Small intestine (tissue), 16 donors: ENCODE data around the gene TMX1. TPM values are rescaled to one million over a fixed set of nuclear protein-coding genes. Genes with fewer than 3 reads are reported as not detected.

Experiments used
- DNase-seq, 2 donors: peaks; one replicate each; pipeline versions ENCODE4 v3.0.0 to v3.0.0-alpha.2; 2013
- FAIRE-seq: peaks from 2 replicates; lab custom pipeline; 2012; peaks lifted over from hg19 to GRCh38; lab: Jason Lieb, UNC
- H3K27ac ChIP-seq, 3 donors: one replicate each; pipeline ENCODE4 v1.5.1; 2013; ENCODE audit warnings: low read length in 2 of 3, mild to moderate bottlenecking in 2 of 3, control low read depth in 1 of 3, inconsistent platforms in 1 of 3, low read depth in 1 of 3, moderate library complexity in 1 of 3
- H3K27me3 ChIP-seq, 3 donors: one replicate each; pipeline ENCODE4 v1.6.1; 2013; ENCODE audit warnings: low read length in 3 of 3, inconsistent platforms in 1 of 3; ENCODE audit not compliant: control insufficient read depth in 3 of 3, insufficient read depth in 3 of 3
- H3K36me3 ChIP-seq, 3 donors: one replicate each; pipeline ENCODE4 v1.6.1; 2013; ENCODE audit warnings: low read length in 3 of 3, inconsistent platforms in 1 of 3, low read depth in 1 of 3, mild to moderate bottlenecking in 1 of 3, moderate library complexity in 1 of 3; ENCODE audit not compliant: control insufficient read depth in 3 of 3, insufficient read depth in 2 of 3
- H3K4me1 ChIP-seq, 3 donors: one replicate each; pipeline ENCODE4 v1.6.1; 2013; ENCODE audit warnings: low read length in 2 of 3, inconsistent platforms in 1 of 3, low read depth in 1 of 3, mild to moderate bottlenecking in 1 of 3, moderate library complexity in 1 of 3; ENCODE audit not compliant: control insufficient read depth in 3 of 3, insufficient read depth in 2 of 3
- H3K4me3 ChIP-seq, 3 donors: one replicate each; pipeline ENCODE4 v1.5.1; 2013; ENCODE audit warnings: low read length in 3 of 3, control low read depth in 1 of 3, inconsistent platforms in 1 of 3, low read depth in 1 of 3, mild to moderate bottlenecking in 1 of 3, moderate library complexity in 1 of 3
- H3K9me3 ChIP-seq, 2 donors: one replicate each; pipeline ENCODE4 v1.6.1; 2013; ENCODE audit warnings: low read depth in 1 of 2, low read length in 1 of 2; ENCODE audit not compliant: control insufficient read depth in 2 of 2, insufficient read depth in 1 of 2
- WGBS, 3 donors: extraction: QIAGEN DNeasy Blood & Tissue Kit; methylation state at CpG; one replicate each; pipeline ENCODE4 v1.1.7; 2013; 5-methylcytosine and 5-hydroxymethylcytosine counted together
- long read RNA-seq, 10 donors: transcript quantifications; one replicate each; lab custom pipeline, GENCODE V29; 2026
- polyA plus RNA-seq, 4 donors: library from polyadenylated mRNA; stranded (reverse) in 3 of 4; unstranded in 1 of 4; fragments of 200-250 nt in 3 of 4; fragments of 120-200 nt in 1 of 4; gene quantifications; one replicate each; pipeline versions ENCODE4 v1.2.1 to v1.2.3, GENCODE V29; 2013
- donor health status: healthy with polysubstance abuse.
- donor health status: control.
- donor health status: control.
- donor health status: Bipolar disorder and iron deficiency.
- donor health status: healthy.

The TMX1 gene, protein sequence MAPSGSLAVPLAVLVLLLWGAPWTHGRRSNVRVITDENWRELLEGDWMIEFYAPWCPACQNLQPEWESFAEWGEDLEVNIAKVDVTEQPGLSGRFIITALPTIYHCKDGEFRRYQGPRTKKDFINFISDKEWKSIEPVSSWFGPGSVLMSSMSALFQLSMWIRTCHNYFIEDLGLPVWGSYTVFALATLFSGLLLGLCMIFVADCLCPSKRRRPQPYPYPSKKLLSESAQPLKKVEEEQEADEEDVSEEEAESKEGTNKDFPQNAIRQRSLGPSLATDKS
- 10 to 100 TPM in 2 of 4 donors, 1 to 10 TPM in 2; 5.1 to 37.3 (median 12.7) TPM for polyA plus RNA-seq
- long read RNA-seq, donor 1 = 0 reads
- long read RNA-seq, donor 2, transcript TMX1-201 (8 exons, 3,995 nt) = major isoform, 6 of 6 reads
- long read RNA-seq, donor 2, partial matches to known transcripts = 0 of 6 reads
- long read RNA-seq, donor 2, other reads (novel, unspliced or antisense) = 0 of 6 reads
- long read RNA-seq, donor 3, transcript TMX1-201 (8 exons, 3,995 nt) = major isoform, 15 of 15 reads
- long read RNA-seq, donor 3, partial matches to known transcripts = 0 of 15 reads
- long read RNA-seq, donor 3, other reads (novel, unspliced or antisense) = 0 of 15 reads
- long read RNA-seq, donor 4 = 0 reads
- long read RNA-seq, donor 5, transcript TMX1-201 (8 exons, 3,995 nt) = major isoform, 9 of 22 reads
- long read RNA-seq, donor 5, partial matches to known transcripts = 13 of 22 reads
- long read RNA-seq, donor 5, other reads (novel, unspliced or antisense) = 0 of 22 reads
- long read RNA-seq, donor 6, transcript TMX1-201 (8 exons, 3,995 nt) = major isoform, 19 of 19 reads
- long read RNA-seq, donor 6, partial matches to known transcripts = 0 of 19 reads
- long read RNA-seq, donor 6, other reads (novel, unspliced or antisense) = 0 of 19 reads
- long read RNA-seq, donor 7 = 0 reads
- long read RNA-seq, donor 8, partial matches to known transcripts = 0 of 3 reads
- long read RNA-seq, donor 8, other reads (novel, unspliced or antisense) = 0 of 3 reads
- long read RNA-seq, donor 9, partial matches to known transcripts = 0 of 3 reads
- long read RNA-seq, donor 9, other reads (novel, unspliced or antisense) = 0 of 3 reads
- long read RNA-seq, donor 10, transcript TMX1-201 (8 exons, 3,995 nt) = major isoform, 31 of 66 reads
- long read RNA-seq, donor 10, partial matches to known transcripts = 35 of 66 reads
- long read RNA-seq, donor 10, other reads (novel, unspliced or antisense) = 0 of 66 reads

DNA sequence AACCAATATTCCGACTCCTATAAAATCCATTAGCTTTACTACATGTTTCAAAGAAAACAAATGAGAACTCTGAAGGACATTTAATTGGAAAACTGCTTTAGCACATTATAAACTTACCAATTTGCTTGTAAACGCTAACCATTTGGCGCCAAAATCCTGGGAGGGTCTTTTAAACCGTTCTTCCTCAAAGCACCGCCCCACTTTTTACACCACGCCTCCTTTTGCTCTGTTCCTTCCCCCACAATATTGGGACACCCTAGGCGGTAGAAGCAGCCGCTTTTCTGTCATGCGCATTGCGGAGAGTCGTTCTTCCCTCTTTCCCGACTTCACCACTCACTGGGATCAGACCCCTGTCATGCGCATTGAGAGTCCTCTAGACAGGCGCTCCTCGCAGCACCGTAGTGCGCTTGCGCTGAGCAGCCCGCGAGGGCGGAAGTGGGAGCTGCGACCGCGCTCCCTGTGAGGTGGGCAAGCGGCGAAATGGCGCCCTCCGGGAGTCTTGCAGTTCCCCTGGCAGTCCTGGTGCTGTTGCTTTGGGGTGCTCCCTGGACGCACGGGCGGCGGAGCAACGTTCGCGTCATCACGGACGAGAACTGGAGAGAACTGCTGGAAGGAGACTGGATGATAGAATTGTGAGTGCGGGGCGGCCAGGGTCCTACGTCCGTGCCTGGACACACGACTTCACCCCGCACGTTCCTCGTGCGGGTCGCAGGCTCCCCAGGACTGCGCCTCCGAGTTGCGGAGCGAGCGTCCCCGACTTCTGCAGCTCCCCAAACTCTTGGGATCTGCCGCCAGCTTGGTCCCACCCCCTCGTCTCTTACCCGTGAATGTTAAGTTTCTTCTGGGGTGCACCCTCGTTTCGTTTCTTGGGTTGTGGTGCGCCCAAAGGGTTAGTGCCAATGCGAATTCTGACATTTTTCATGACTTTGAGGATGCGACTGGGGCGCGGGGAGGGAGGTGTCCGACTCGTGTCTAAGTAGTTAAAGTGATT is at the start of gene TMX1:
TSS of gene TMX1 (plus strand) at position 435 of the 991 bp plus-strand sequence. CDS start at position 481, 46 bp downstream.
- peaks cover 2 to 3% (median 2%) of the 10 kb centered on the region in 3 donors for H3K4me1 ChIP-seq
- FAIRE-seq (no peak), DNase-seq (peak; percentile 98 to 99)
- peaks cover 0 to 2% (median 0%) of the 10 kb centered on the region in 3 donors for H3K36me3 ChIP-seq
- no peaks in the 10 kb centered on the region for H3K9me3 ChIP-seq
- H3K27me3 ChIP-seq = no peaks in the 10 kb centered on the region
- WGBS, 3 donors = 0 to 1% (median 1%) methylated on average over 63 to 65 of the region's 65 CpGs
- peak within 1 kb of the TSS; percentile 63 to 94 (median 72) for H3K27ac ChIP-seq
- H3K4me3 ChIP-seq = peak within 1 kb of the TSS; percentile 94 to 98 (median 94)

DNA sequence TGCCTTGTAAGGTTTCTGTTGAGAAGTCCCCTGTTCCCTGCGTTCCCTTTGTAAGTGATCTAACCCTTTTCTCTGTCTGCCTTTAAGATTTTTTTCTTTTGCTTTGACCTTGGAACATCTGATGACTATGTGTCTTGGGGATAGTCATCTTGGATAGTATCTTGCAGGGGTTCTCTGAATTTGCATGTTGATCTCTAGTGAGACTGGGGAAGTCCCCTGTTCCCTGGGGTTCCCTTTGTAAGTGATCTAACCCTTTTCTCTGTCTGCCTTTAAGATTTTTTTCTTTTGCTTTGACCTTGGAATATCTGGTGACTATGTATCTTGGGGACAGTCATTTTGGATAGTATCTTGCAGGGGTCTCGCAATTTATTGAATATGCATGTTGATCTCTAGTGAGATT is 38.2 kb upstream of the TMX1 start:
- H3K27ac ChIP-seq = no peak overlapping the region
- H3K36me3 ChIP-seq = no peaks in the 10 kb centered on the region
- H3K27me3 ChIP-seq = no peaks in the 10 kb centered on the region
- DNase-seq = no peak
- H3K4me3 ChIP-seq = no peak overlapping the region
- FAIRE-seq = no peak
- H3K4me1 ChIP-seq = no peaks in the 10 kb centered on the region
- no peaks in the 10 kb centered on the region for H3K9me3 ChIP-seq
- WGBS, 3 donors = 86 to 99% (median 92%) methylated on average over 2 of the region's 2 CpGs

DNA sequence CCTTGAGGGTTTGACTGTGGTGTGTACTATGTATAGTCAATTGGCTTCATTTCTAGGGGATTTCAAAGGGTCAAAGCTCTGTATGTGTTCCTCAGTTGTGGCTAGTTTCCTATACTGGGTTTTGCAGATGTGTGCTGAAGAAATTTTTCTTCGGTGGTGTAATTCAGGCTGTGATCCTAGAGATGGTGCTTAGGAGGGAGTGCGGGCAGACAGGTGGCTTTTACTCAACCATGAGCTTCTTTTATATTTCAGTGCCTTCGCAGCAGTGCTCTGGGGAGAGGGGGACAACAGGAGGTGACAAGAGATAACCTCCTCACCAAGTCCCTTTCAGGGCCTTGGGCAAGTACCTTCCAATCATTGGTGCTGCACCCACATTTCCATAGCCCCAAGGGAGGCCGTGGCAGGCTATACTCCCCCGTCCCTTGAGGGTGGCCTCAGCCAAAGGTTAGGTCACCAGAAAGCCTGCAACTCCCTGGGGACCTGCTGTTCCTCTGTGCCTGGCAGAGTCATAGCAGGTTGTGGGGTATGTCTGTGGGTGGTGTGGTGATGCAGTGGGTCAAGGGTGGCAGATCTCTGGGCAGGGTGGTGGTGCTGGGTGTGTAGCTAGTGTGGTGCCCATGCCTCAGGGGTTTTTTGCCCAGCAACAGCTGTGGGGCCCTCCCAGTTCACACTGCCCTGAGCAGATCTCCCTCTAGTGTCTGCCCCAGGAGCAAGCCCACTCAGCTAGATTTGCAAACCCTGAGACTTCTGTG is 37.0 kb upstream of the TMX1 start:
- DNase-seq (no peak), FAIRE-seq (no peak)
- Histone ChIP-seq H3K36me3 (no peaks in the 10 kb centered on the region), H3K4me1 (no peaks in the 10 kb centered on the region), H3K27me3 (no peaks in the 10 kb centered on the region), H3K27ac (no peak overlapping the region), H3K9me3 (no peaks in the 10 kb centered on the region), H3K4me3 (no peak overlapping the region)
- 79 to 83% (median 80%) methylated on average over 5 of the region's 5 CpGs for WGBS, 3 donors

DNA sequence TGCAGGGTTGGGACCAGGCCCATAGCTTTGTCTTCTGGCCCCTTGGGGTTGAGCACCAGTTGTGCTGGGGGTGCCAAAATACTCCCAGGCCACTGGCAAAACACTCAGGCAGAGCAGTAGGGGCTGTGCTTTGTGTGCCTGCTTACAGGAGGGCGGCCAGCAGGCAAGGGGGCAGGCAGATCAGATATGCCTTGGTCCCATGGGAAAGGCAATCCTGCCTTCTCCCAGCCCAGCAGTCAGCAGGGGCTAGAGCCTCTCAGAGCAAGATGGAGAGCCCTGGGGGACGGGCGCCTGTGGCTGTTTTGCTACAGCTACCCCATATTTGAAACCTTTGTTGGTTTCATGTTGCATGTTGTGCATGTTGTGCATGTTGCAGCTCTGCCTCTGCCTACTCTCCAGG is 36.2 kb upstream of the TMX1 start:
- Histone ChIP-seq H3K4me1 (no peaks in the 10 kb centered on the region), H3K4me3 (no peak overlapping the region), H3K27ac (no peak overlapping the region), H3K27me3 (no peaks in the 10 kb centered on the region), H3K9me3 (no peaks in the 10 kb centered on the region), H3K36me3 (no peaks in the 10 kb centered on the region)
- FAIRE-seq (no peak), DNase-seq (no peak)
- WGBS, 3 donors = 71 to 93% (median 76%) methylated on average over 3 of the region's 3 CpGs

DNA sequence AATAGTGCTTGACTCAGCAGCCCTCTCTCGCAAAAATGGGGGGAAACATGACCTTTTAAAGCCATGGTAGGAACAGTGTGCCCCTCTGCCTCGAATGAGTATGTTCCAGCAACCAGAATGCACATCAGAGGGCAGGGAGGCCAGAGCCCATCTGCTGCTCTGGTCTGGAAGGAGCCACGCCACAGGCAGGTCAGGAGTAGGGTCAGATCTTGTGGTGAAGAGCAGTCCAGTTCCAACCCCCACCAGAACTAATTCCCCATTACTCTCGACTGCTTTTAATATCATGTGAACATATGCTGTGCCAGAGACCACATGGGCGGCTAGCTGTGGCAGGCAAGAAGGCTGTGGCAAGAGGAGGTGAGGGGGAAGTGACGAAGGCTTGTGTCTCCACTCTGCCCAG is 34.6 kb upstream of the TMX1 start:
- Histone ChIP-seq H3K9me3 (no peaks in the 10 kb centered on the region), H3K27ac (no peak overlapping the region), H3K4me1 (no peaks in the 10 kb centered on the region), H3K27me3 (no peaks in the 10 kb centered on the region), H3K36me3 (no peaks in the 10 kb centered on the region), H3K4me3 (no peak overlapping the region)
- 71 to 79% (median 76%) methylated on average over 6 of the region's 6 CpGs for WGBS, 3 donors
- no peak for DNase-seq
- no peak for FAIRE-seq

DNA sequence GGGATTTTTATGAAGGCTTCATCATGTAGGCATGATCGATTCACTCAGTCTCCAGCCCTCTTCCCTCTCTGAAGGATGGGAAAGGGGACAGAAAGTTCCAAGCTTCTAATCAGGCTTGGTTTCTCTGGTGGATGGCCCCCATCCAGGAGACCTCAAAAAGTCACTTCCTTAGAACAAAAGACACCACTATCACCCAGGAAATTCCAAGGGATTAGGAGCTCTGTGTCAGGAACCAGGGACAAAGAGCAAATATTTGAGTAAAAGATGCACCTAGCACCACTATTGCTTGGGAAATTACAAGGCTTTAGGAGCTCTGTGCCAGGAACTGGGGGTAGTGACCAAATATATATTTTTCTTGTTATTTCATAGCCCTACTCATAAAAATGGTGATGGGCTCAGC is 33.6 kb upstream of the TMX1 start:
- FAIRE-seq (no peak), DNase-seq (no peak)
- Histone ChIP-seq H3K4me1 (no peaks in the 10 kb centered on the region), H3K4me3 (no peak overlapping the region), H3K36me3 (no peaks in the 10 kb centered on the region), H3K9me3 (no peaks in the 10 kb centered on the region), H3K27me3 (no peaks in the 10 kb centered on the region), H3K27ac (no peak overlapping the region)
- WGBS, 3 donors = 80 to 92% (median 80%) methylated on average over 1 of the region's 1 CpG

DNA sequence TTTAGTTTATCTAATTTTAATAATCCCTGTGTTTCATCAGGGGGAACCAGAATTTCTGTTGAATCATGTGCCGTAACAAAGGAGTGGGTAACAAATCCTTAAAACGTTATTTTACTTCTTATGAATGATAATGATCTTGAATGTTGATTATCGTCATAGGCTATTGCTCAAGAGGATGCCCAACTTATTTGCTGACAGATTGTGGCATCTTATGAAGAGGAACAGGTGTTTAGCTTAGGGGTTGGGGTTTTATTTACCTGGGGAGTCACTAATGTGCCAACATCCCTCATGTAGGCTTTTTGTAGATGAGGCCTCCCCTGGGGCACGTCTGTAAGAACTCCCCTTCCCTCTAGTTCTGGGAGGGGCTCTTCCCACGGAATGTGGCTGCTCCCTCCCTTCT is 32.4 kb upstream of the TMX1 start:
- H3K4me1 ChIP-seq = no peaks in the 10 kb centered on the region
- no peaks in the 10 kb centered on the region for H3K9me3 ChIP-seq
- 43 to 64% (median 57%) methylated on average over 5 of the region's 5 CpGs for WGBS, 3 donors
- H3K27ac ChIP-seq = no peak overlapping the region
- DNase-seq (no peak), FAIRE-seq (no peak)
- no peaks in the 10 kb centered on the region for H3K27me3 ChIP-seq
- no peak overlapping the region for H3K4me3 ChIP-seq
- no peaks in the 10 kb centered on the region for H3K36me3 ChIP-seq
